ENCODE results near the gene STK39.

STK39 gene

DNA sequence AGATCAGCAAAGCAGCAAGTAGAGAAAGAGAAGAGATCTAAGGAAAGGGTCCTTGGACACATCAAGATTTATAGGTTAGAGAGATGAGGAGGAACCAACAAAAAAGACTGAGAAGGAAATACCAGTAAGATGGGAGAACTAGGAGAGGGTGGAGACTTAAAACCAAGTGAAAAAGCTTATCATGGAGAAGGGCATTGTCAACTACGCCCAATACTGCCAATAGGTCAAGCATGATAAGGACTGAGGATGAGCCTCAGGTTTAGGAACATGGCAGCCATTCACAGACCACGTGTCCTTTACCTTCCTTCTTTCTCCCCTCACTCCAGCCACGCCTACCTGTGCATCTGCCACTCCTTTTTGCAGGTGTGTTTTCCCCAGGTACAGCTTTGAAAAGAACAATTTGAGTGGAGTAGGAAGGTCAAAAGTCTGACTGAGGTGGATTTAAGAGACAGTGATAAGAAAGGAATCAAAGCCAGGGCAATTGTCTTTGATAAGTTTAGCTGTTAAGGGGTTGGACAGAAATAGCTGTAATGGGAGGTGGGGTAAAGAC is 238.7 kb downstream of the STK39 start:
- no peak for DNase-seq (ENCODE audit: low read depth in 2 of 2)

DNA sequence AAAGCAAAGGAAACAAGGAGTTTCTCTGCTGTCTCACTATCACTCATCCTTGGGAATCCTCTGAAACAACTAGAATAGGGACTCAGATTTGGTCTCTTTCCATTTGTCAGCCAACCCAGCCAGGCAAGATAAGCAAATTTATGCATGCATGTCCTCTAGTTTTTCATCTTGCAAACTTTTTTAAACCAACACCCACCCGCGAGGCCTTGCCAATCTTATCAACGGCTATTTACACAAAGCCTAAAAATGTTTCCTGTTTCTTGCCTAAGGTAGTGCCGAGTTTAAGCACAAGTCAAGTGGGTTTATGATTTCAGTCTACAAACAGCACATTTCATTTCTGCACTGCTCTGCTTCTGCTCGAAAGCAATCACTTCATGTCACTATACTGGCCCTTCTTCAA is 240.9 kb downstream of the STK39 start:
- DNase-seq (ENCODE audit: low read depth in 2 of 2) = no peak

DNA sequence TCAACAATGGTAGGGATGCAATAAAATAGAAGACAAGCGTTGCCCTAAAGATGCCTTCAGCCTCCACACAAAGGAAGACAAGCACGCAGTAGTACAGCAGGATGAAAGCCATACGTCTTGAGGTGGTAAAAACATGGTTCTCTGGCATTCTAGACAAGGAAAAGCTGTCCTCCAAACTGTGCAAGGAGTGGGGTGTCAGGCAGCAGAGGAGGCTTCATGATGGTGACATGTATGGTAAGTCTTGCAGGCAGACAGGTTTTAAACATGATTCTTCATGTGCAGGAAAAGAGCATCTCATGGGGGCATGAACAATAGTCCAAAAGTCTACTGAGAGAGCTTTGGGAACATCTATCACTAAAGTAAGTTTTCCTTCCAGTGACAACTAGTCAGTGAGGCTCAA is 241.8 kb downstream of the STK39 start:
- no peak for DNase-seq (ENCODE audit: low read depth in 2 of 2)

DNA sequence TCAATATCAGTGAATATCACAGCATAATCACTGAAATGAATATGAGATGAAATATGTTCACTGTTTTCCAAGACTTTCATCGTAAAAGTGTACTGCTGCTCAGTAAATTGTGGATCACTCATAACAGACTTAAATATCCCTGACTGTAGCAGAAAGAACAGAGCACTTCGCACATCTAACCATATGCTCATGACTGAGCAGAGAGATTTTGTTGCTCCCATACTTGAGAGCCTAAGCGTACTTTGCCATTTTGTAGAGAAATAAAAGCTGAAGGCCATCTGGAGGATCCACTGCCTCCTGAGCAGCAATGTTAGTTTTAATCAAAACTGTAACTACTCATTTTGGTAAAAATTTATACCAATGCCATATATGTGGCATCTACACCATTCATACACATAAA is 243.5 kb downstream of the STK39 start:
- no peak for DNase-seq (ENCODE audit: low read depth in 2 of 2)

DNA sequence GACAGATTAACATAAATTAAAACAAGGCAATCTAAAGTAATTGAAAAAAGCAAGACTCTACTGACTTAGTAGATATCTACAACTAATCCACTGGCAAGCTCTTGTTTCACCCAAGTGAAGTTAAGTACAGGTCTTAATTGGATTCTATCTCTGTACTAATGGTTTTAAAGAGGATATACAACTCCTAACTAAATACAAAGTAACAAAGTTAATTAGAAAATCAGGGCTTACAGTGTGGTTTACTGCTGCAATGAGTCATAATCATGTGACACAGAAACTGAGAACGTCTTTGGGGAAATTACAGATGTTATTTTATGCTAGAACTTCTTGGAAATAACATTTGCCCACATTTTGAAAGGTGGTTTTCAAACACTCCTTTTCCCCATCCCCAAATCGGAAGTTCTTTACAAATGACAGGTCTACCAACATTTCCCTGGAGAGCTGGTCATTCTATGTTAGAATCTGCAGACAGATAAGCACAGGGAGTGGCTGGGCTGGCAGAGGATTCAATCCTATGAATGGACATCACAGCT is 245.3 kb downstream of the STK39 start:
- no peak for DNase-seq (ENCODE audit: low read depth in 2 of 2)

DNA sequence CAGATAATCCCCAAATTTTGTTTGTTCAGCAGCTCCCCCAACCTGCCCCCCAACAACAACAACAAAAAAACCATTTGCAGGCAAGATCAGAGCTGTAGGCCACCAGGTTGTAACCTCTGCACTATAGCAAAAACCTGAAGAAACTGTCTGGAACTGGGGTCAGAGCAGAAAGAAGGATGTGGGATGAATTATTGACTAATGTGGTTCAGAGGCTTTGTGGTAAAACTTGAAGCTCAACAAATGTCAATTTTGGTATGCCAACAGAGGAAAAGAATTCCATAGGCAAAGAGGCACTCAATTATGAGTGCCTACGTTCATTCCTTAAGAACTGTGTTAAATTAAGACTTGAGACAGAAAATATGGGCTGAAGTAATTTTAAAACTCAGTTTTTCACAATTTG is 255.1 kb downstream of the STK39 start:
- no peak for DNase-seq (ENCODE audit: low read depth in 2 of 2)

DNA sequence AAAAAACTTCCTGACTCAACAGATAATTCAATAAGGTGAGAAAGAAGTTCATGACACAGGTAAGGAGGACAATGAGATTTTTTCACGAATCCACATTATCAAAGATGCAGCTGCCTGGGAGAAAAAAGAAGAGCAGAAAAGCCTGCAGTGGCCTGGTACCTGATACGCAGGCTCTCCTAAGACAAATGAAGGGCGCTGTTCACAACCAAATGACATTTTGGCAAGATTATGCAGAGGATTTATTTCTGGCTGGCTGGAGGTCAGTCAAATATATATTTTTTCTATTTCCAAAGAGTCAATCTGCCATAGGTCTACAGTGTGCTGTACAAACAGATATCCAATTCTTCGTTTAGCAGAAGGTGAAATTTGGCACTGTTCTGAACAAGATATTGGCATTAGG is 257.3 kb downstream of the STK39 start:
- no peak for DNase-seq (ENCODE audit: low read depth in 2 of 2)

DNA sequence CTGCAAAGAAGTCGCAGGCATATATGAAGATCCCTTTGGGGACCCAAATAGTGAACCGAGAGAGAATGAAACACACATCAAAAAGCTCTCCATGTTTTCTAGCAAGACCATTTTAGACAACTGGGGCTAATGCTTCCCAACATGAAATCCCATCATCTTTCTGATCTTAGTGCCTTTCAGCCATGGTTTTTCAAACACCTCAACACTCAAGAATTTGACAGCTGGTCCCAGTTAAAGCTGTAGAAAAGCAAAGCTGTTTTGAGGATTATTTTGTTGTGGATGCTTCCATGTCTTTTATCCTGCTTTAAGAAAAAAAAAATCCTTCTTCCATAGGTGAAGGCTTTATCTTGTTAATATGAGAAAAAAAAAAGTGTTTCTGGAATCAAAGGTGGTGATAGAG is 259.1 kb downstream of the STK39 start:
- no peak for DNase-seq (ENCODE audit: low read depth in 2 of 2)

DNA sequence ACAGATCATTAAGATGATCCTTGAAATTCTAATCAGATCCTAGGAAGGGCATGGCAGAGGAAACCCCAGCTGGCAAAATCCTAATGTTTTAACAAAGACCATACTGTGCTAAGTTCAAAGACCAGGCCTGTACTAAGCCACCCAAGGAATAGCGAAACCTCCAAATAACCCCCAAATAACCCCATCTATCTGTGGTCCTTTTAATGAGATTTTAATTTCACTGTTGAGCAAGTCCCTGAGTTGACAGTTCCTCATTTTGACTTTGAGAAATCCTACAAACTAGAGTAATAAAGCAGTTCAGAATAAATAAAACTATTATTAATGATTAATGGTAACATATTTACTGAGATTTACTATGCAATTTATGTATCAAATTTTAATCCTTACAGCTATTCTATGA is 259.8 kb downstream of the STK39 start:
- DNase-seq (ENCODE audit: low read depth in 2 of 2) = no peak

DNA sequence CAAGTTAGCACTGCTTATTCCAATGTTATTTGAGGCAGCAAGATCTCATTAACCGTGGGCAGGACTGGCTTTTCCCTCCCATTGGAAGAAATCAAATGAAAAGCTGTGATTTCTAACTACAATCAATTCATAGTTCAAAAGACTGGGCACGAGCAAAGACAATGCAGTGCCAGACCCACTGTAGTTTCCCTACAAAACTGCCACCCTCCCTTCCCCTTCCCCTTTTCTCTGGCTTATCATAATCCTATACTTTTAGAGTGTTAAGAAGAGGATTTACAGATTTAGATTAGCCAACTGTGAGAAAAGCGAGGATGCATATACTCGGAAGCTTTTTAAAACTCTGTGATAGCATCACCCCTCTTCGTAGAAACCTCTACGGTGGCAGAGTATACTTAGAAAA is 260.4 kb downstream of the STK39 start:
- DNase-seq (ENCODE audit: low read depth in 2 of 2) = no peak

DNA sequence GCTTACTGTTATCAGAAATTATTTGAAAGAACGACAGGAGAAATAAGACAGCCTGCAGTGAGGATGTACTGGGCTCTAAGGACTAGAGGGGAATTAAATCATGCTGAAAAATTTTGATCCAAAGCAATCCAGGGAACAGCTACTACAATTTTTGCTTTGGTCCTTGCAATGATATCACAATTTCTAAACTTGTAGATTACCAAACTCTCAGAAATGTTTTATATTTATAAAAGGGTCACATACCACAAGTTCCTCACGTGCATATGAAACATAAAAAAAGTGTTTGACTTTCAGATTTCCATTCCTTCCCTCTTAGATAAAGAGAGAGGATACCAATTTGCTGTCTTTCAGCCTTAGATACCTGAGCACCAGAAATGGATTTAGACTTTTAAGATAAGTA is 261.2 kb downstream of the STK39 start:
- DNase-seq (ENCODE audit: low read depth in 2 of 2) = no peak

DNA sequence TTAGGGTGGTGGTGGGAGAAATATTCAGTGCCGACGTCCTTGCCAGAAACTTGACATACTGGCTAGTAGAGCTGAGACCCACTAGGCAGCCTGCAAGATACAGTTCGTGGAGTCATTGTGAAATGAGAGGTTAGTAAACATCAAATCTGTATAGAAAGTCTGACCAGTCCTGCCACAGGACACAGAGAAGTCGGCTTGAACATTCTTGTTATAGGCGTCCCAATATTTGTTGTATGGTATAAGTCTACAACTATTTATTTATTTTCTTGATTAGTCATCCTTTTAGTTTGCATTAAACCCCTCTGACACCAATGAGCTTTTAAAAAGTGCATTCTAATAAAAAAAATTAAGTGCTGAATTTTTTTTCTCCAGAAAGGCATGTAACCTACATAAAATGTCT is 265.4 kb downstream of the STK39 start:
- DNase-seq (ENCODE audit: low read depth in 2 of 2) = no peak

DNA sequence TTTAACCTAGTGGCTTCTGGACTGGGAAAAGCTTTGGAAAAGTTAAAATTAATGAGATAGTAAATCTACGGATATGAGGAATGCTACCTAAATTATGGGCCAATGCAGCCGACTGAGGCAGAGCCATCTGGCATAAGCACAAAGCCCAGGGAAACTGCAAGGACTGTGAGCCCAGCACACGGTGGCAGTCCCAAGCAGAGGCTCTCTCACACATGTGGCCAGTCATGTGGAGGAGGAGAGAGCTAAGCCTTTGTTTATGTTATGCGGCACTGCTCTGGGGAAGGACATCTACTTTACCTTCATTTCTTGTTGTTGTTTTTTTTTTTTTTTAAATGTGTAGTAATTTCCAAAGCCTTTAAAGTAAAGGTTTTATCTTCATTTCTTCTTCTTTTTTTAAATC is 267.0 kb downstream of the STK39 start:
- DNase-seq (ENCODE audit: low read depth in 2 of 2) = no peak

DNA sequence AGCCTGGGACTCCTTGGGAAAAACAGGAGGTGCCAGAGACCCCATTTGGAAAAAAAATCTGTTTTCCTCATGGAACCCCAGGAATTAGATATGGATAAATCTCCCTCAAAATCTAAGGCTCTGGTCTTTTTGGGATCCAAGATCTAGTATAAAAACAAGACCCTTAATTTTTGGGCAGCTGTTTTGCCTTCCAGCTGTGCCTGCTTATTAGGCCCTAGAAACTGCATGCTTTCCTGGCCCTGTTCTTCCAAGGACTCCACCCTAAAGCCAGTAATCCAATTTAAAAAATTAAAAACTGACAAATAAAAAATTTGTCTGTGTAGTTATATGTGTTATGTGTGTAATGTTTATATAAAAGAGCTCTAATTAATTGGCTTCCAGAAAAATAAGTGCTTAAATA is 274.6 kb downstream of the STK39 start:
- no peak for DNase-seq (ENCODE audit: low read depth in 2 of 2)

DNA sequence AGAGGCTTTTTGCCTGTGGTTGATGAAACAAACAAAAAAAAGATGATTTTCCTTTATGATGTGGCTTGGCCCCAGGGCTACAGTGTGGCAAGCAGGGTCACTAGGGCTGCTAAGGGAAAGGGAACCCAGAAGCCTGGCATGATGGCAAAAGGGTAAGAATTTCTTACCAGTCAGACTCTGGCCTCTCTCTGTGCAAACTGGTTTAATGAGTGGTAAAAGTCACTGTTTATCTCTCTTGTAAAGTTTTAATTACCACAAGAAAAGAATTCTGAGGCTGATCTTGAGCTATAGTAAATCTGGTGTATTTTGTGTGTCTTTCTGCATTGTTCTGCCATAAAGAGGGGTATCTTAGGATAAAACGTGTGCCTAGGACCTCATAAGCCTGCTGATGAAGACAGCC is 275.4 kb downstream of the STK39 start:
- no peak for DNase-seq (ENCODE audit: low read depth in 2 of 2)

DNA sequence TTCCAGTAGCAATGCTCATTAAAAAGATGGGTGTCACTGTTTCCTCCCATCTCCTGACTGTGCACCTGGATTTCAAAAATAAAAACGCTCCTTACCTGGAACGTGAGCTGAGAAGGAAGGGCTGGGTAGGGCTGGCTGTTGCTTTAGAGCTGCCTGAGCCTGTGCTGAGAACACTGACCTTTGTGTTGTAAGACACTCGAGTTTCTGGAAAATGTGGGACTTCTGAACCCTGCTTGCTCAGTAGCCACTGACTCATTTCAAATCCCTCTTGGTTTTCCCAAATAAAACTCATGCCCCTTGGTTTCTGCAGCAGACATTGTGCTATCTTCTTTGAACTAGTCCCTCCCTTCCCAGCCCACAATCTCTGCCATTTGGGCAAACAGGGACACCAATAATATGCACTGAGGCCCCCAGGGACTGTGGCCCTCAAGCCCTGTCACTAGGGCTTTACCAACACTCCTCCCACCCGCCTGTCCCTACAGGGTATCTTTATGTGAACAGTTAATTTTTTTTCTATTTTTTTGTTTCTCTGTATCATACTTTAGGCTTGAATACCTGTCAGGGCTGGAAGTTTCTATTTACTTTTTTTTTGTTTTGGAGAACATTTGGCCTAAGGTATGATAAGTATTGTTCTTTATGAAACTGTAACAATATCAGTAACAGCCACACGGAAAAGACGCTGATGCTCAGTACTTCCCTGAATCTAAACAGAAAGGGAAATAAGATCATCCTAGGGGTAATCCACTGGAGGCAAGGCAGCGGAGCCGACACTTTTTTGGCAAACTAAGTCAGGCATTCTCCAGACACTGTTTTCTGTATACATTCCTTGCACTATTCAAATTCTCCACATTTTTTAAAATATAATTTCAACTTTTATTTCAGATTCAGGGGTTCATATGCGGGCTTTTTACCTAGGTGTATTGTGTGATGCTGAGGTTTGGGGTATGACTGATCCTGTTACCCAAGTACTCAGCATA is 280.2 kb downstream of the STK39 start:
- no peak for DNase-seq (ENCODE audit: low read depth in 2 of 2)

DNA sequence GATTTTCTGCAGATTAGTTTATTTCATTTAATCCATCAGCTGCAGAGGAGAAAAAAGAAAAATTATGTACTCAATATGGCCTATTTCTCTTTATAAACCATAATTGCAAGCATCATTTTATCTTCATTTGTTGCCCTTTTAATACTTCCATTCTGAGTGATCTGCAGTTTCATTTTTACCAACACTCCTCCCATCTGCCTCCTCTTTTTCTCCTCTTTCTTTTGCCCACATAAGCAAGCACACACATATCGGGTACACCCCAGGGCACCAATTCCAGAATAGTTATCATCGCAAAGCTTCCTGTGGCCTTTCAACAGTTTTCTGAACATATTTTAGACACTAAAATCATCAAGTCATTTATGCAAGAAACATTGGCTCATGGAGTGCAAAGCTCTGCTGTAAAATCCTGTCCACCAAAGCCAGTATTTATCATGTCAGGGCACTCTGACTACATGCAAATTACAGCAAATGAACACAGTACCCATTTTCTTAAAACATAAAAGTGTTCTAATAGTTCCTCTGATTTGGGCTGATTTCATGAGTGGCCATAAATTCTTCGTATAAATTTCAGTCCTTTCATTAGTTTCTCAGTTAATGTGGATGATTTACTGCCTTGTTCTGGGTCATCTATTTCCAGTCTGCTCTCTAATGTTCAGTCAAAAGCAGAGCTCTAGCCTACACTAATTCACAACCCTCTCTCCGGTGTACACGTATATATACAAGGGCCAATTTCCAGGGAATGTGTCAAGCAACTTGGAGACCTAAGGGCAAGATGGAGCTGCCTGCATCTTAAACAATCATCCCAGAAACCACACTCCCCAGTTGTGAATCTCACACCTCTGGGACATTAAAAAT is 281.3 kb downstream of the STK39 start:
- DNase-seq (ENCODE audit: low read depth in 2 of 2) = no peak

DNA sequence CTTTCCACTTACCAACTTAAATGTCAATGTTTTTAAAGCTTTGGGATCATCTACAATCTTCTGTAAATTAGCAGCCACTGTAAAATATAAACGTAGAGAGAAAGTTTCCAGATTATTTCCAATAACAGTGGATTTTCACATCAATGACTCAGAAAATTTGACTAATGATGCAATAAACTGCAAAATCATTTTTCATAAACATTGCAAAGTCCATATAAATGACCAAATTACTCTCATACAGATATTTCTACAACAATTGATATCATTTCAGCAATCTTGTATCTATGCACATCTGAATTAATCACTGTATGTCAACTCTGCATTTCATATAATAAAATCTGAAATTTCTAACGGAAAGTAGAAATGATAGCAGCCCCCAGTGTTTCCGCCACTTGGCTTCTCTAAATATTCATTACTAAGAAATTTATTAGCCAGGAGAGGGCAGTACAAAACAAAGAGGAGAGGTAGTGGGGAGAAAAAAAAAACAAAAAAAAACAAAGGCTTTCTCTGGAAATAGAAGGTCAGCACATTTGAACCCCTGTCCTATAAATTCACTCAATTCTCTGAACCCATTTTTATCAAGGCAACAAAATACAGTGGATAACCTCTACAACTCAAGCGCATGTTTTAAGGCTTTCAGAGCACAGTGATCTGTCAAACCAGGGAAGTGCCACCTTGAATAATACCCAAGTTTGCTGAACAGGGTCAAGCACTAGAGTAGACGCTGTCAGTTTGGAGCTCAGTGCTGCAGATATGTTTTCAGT is 282.6 kb downstream of the STK39 start:
- no peak for DNase-seq (ENCODE audit: low read depth in 2 of 2)

DNA sequence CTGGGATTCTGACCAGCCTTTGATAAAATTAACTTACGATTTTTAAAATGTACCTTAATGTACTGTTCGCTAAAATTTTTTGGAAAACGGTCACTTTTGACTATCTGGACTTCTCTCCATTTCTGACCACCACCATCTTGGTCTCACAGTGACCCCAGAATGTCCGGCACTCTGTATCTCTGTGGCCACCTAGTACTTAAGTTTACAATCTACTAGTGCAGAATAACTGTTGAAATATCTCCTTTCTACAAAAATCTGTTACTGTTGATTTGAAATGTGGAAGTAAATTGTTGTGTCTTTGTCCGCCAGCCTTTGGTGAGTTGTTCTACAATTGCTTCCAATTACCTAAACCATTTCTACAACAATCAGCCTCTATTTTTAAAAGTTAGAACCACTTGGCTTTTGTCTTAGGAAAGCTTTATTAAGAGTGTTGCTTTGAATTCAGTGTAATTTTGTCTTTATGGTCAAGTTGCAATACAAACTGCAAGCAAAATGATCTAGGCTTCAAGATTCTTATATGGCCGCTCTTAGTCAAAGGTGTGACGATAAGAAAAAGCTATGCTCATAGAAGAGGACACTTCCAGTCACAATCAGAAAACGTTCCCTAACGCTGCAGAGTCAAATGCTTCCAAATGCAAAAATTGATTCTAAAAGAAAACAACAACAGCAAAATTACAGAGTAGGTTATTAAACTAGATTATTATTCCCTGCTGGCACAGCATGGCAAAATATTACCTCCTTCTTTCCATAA is 283.3 kb downstream of the STK39 start:
- no peak for DNase-seq (ENCODE audit: low read depth in 2 of 2)

DNA sequence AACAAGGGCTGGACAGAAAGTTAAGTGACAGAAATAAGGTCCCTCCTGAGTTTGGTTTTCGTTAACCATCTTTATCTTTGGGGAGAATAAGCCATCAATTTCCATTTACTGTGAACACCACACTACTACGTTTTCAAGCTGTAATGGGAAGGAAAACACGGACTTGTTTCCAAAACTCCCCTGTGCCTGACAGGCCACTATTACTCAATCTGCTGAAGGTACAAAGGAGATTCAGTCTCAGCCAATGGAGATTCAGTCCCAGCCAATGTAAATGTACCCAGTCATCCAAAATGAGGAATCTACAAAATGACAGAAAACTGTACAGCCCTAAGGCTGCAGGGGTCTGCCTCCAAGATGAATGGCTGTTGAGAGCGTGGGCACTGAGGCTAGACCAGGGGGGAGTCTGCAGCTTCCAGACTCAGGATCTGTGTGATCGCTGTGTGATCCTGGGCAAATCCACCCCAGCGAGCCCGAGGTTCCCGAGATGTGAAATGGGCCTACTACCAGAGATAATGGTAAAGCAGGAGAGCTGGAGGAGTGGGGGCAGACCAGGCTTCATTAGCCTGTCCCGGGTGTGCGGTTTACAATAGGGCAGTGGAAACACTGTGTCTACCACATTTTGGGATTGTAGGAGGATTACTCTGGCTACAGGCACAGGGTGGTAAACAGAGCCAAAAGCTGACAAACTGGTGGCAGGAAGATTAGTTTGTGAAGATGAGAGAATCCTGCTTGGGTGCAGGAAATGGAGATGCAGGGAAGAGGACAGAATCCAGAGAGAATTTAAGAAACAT is 284.8 kb downstream of the STK39 start:
- DNase-seq (ENCODE audit: low read depth in 2 of 2) = no peak
